ENCODE measurements around the gene FBN2.

DNA sequence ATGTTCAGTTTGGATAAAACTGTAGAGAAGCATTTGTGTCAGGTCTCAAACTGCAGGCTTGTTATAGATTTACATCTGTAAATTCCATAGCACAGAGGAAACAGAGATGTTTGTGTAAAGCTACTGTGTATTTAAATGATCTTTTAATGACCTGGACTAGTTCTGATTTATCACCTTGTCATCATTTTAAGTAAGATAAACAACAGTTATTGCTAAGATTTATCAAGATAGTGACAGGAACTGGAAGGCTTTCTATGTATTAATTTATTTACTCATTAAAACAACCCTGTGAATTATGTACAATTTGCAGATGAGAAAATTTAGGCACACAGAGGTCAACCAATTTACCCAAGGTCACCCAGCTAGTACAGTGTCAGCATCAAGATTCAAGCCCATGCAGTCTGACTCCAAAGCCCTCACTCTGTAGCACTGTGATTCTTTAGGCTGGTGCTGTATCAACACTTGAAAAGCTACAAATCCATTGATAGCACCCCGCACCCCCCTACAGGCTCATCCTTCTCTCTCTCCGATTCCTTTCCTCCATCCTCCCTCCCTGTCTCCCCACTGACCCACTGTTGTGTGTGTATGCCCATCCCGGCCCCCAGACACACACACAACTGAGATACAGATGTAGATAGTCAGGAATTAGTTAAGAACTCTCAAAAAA is 184.5 kb downstream of the FBN2 start:
- no peak for TF ChIP-seq PPARA (CRISPR knock-in tag; IDR thresholded peaks at IDR 0.05; ENCODE audit: borderline replicate concordance)
- TF ChIP-seq, protein P1, sequence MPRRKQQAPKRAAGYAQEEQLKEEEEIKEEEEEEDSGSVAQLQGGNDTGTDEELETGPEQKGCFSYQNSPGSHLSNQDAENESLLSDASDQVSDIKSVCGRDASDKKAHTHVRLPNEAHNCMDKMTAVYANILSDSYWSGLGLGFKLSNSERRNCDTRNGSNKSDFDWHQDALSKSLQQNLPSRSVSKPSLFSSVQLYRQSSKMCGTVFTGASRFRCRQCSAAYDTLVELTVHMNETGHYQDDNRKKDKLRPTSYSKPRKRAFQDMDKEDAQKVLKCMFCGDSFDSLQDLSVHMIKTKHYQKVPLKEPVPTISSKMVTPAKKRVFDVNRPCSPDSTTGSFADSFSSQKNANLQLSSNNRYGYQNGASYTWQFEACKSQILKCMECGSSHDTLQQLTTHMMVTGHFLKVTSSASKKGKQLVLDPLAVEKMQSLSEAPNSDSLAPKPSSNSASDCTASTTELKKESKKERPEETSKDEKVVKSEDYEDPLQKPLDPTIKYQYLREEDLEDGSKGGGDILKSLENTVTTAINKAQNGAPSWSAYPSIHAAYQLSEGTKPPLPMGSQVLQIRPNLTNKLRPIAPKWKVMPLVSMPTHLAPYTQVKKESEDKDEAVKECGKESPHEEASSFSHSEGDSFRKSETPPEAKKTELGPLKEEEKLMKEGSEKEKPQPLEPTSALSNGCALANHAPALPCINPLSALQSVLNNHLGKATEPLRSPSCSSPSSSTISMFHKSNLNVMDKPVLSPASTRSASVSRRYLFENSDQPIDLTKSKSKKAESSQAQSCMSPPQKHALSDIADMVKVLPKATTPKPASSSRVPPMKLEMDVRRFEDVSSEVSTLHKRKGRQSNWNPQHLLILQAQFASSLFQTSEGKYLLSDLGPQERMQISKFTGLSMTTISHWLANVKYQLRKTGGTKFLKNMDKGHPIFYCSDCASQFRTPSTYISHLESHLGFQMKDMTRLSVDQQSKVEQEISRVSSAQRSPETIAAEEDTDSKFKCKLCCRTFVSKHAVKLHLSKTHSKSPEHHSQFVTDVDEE (CRISPR knock-in tag; IDR thresholded peaks at IDR 0.05) = no peak
- TF ChIP-seq RARB (CRISPR knock-in tag; IDR thresholded peaks at IDR 0.05) = no peak
- TF ChIP-seq, protein P2, sequence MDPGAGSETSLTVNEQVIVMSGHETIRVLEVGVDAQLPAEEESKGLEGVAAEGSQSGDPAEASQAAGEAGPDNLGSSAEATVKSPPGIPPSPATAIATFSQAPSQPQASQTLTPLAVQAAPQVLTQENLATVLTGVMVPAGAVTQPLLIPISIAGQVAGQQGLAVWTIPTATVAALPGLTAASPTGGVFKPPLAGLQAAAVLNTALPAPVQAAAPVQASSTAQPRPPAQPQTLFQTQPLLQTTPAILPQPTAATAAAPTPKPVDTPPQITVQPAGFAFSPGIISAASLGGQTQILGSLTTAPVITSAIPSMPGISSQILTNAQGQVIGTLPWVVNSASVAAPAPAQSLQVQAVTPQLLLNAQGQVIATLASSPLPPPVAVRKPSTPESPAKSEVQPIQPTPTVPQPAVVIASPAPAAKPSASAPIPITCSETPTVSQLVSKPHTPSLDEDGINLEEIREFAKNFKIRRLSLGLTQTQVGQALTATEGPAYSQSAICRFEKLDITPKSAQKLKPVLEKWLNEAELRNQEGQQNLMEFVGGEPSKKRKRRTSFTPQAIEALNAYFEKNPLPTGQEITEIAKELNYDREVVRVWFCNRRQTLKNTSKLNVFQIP (CRISPR knock-in tag; IDR thresholded peaks at IDR 0.05; ENCODE audit: borderline replicate concordance, low read depth) = no peak
- no peak for TF ChIP-seq ZFP3 (CRISPR knock-in tag; IDR thresholded peaks at IDR 0.05)
- TF ChIP-seq TOX (CRISPR knock-in tag; IDR thresholded peaks at IDR 0.05; ENCODE audit: borderline replicate concordance) = no peak
- TF ChIP-seq BACH2 (CRISPR knock-in tag; IDR thresholded peaks at IDR 0.05; ENCODE audit: borderline replicate concordance) = no peak
- no peak for TF ChIP-seq ZNF565 (CRISPR knock-in tag; conservative IDR thresholded peaks at IDR 0.05; ENCODE audit: low read depth)
- TF ChIP-seq SNAI2 (CRISPR knock-in tag; IDR thresholded peaks at IDR 0.05) = no peak
- no peak for TF ChIP-seq CSDC2 (CRISPR knock-in tag; IDR thresholded peaks at IDR 0.05)
- no peak for TF ChIP-seq ARNTL (CRISPR knock-in tag; IDR thresholded peaks at IDR 0.05; ENCODE audit: borderline replicate concordance, low read depth)
- TF ChIP-seq, protein P3, sequence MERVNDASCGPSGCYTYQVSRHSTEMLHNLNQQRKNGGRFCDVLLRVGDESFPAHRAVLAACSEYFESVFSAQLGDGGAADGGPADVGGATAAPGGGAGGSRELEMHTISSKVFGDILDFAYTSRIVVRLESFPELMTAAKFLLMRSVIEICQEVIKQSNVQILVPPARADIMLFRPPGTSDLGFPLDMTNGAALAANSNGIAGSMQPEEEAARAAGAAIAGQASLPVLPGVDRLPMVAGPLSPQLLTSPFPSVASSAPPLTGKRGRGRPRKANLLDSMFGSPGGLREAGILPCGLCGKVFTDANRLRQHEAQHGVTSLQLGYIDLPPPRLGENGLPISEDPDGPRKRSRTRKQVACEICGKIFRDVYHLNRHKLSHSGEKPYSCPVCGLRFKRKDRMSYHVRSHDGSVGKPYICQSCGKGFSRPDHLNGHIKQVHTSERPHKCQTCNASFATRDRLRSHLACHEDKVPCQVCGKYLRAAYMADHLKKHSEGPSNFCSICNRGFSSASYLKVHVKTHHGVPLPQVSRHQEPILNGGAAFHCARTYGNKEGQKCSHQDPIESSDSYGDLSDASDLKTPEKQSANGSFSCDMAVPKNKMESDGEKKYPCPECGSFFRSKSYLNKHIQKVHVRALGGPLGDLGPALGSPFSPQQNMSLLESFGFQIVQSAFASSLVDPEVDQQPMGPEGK (CRISPR knock-in tag; IDR thresholded peaks at IDR 0.05; ENCODE audit: borderline replicate concordance) = no peak
- TF ChIP-seq ZFP30 (CRISPR knock-in tag; IDR thresholded peaks at IDR 0.05) = no peak

All from SK-N-SH treated with all-trans-retinoic acid at 6 μM for 48 hours (cell line).